K562 (cell line): ENCODE measurements around the gene TBXA2R. TPM values are rescaled to one million over a fixed set of nuclear protein-coding genes. Genes with fewer than 3 reads are reported as not detected.
A peak's percentile ranks its signal among the peaks of the same experiment; 100 is the strongest.
"Not testable (repeated sequence)": the region's sequence is repeated elsewhere in the genome, so short reads cannot be mapped to it uniquely, and the experiment has no call there.

Experiments used
- ATAC-seq: fragments of 200-7000 bp; cut with Tn5 transposase; 3 replicates; pipeline ENCODE4 v1.9.1; 2020; ENCODE audit warnings: moderate library complexity
- BruUV-seq: library from RNA; stranded (reverse); fragments of 400-500 nt; replicated peaks from 2 replicates; lab custom pipeline; 2021; lab: Mats Ljungman, UMichigan
- CTCF ChIA-PET: fragments of 300-600 bp; formaldehyde crosslinking; extraction: SDS; loops from one replicate; lab custom pipeline; 2021; ENCODE audit warnings: low intra/inter-chr PET ratio; lab: Yijun Ruan, JAX
- POLR2A ChIA-PET: fragments of 300-600, 350-650 bp; sonication (Branson Sonifier 250); formaldehyde crosslinking; extraction: SDS; loops from one replicate; lab custom pipeline; 2021; ENCODE audit warnings: antibody characterized with exemption, inconsistent platforms; lab: Yijun Ruan, JAX
- DNase-seq, 4 experiments: peaks; one replicate each; pipeline versions ENCODE4 v3.0.0 to v3.0.0-alpha.2; 2011 to 2018; ENCODE audit warnings: low spot score in 3 of 4, mixed read lengths in 3 of 4; ENCODE audit errors: extremely low read depth in 1 of 4
- FAIRE-seq: peaks from 2 replicates; lab custom pipeline; 2011; peaks lifted over from hg19 to GRCh38; lab: Jason Lieb, UNC
- H2AFZ ChIP-seq: 2 replicates; pipeline ENCODE4 v1.6.0; 2011; ENCODE audit warnings: low read depth, low read length, control low read depth, inconsistent platforms
- H3K27ac ChIP-seq: fragments of 200-600 bp; 3 replicates; pipeline ENCODE4 v1.8.0; 2011; ENCODE audit warnings: low read depth, mild to moderate bottlenecking, control low read depth, inconsistent platforms, low read length, moderate library complexity, mixed read lengths; ENCODE audit errors: extremely low read depth
- H3K27me3 ChIP-seq, 2 experiments: fragments of 300-600 bp in 1 of 2; 2 replicates in 1 of 2; 3 replicates in 1 of 2; pipeline versions ENCODE4 v1.6.0 to v1.8.0; 2011; ENCODE audit warnings: inconsistent platforms in 2 of 2, low read length in 2 of 2, mild to moderate bottlenecking in 1 of 2, mixed read lengths in 1 of 2, moderate library complexity in 1 of 2; ENCODE audit not compliant: control insufficient read depth in 2 of 2, insufficient read depth in 2 of 2
- H3K36me3 ChIP-seq: fragments of 300-600 bp; 3 replicates; pipeline ENCODE4 v1.8.0; 2011; ENCODE audit warnings: mild to moderate bottlenecking, low read length, inconsistent platforms; ENCODE audit not compliant: control insufficient read depth, insufficient read depth
- H3K4me1 ChIP-seq, 2 experiments: fragments of 200-600 bp in 1 of 2; replicated peaks in 1 of 2; 2 replicates in 1 of 2; 3 replicates in 1 of 2; pipeline versions ENCODE4 v1.5.1 to v1.8.0; 2011; ENCODE audit warnings: inconsistent platforms in 2 of 2, low read length in 2 of 2, mild to moderate bottlenecking in 1 of 2, mixed read lengths in 1 of 2, moderate library complexity in 1 of 2; ENCODE audit not compliant: control insufficient read depth in 2 of 2, insufficient read depth in 2 of 2
- H3K4me2 ChIP-seq: 2 replicates; pipeline ENCODE4 v1.6.1; 2011; ENCODE audit warnings: low read length, control low read depth, inconsistent platforms, mixed read lengths; ENCODE audit not compliant: insufficient read depth
- H3K4me3 ChIP-seq: fragments of 200-600 bp; sonication (generic), shearing (Covaris generic); 2 replicates; pipeline ENCODE4 v1.5.1; 2016; ENCODE audit warnings: control low read depth, inconsistent platforms
- H3K79me2 ChIP-seq: fragments of 200-600 bp; 3 replicates; pipeline ENCODE4 v1.8.0; 2011; ENCODE audit warnings: low read length, inconsistent platforms; ENCODE audit not compliant: control insufficient read depth, insufficient read depth
- H3K9ac ChIP-seq, 2 experiments: 2 replicates each; pipeline versions ENCODE4 v1.6.0 to v1.6.1; 2011; ENCODE audit warnings: low read depth in 2 of 2, low read length in 2 of 2, control low read depth in 1 of 2, inconsistent platforms in 1 of 2, mild to moderate bottlenecking in 1 of 2, mixed read lengths in 1 of 2; ENCODE audit not compliant: insufficient read depth in 1 of 2
- H3K9me1 ChIP-seq: one replicate; pipeline ENCODE4 v1.6.0; 2011; ENCODE audit warnings: inconsistent platforms, mild to moderate bottlenecking, low read length, moderate library complexity; ENCODE audit not compliant: control insufficient read depth, insufficient read depth
- H3K9me3 ChIP-seq: replicated peaks from 2 replicates; pipeline ENCODE4 v1.5.1; 2011; ENCODE audit warnings: low read depth, low read length, inconsistent platforms; ENCODE audit not compliant: control insufficient read depth, insufficient read depth
- H4K20me1 ChIP-seq: replicated peaks from 2 replicates; pipeline ENCODE4 v1.6.1; 2011; ENCODE audit warnings: low read length, inconsistent platforms, mixed read lengths; ENCODE audit not compliant: control insufficient read depth, insufficient read depth
- ZBTB7A ChIP-seq: IDR thresholded peaks from 2 replicates; pipeline ENCODE4 v1.6.1; 2011; ENCODE audit warnings: low read depth, mild to moderate bottlenecking, low read length, moderate library complexity, borderline replicate concordance; ENCODE audit not compliant: control insufficient read depth
- ZNF121 ChIP-seq: sonication (generic); formaldehyde crosslinking; conservative IDR thresholded peaks from 2 replicates; pipeline ENCODE4 v1.8.0; 2022; ENCODE audit warnings: missing genetic modification reagents
- ZNF263 ChIP-seq: sonication (generic); formaldehyde crosslinking; IDR thresholded peaks from 2 replicates; pipeline ENCODE4 v1.8.0; 2022; ENCODE audit warnings: mild to moderate bottlenecking, missing genetic modification reagents, borderline replicate concordance
- WGBS: fragments of 100-300 bp; shearing (Covaris generic); methylation state at CpG from one replicate; pipeline ENCODE4 v1.1.6; 2016; ENCODE audit warnings: low coverage, mixed read lengths; ENCODE audit not compliant: insufficient coverage; ENCODE audit errors: missing lambda C conversion rate; 5-methylcytosine and 5-hydroxymethylcytosine counted together
- in situ Hi-C: fragments of 300-500 bp; cut with MboI; formaldehyde crosslinking; loops from 4 replicates; pipeline ENCODE4 v1.15.0; 2018; ENCODE audit warnings: inconsistent platforms, mixed read lengths
- intact Hi-C: fragments of 100-400 bp; cut with micrococcal nuclease; formaldehyde crosslinking; loops from 2 replicates; pipeline ENCODE4 v1.14.2; 2022
- polyA plus RNA-seq, 8 experiments: library from polyadenylated mRNA; depleted of rRNA in 4 of 8; stranded (reverse) in 5 of 8; unstranded in 3 of 8; fragments of >200 nt; fragmentation: Nextera tagmentation in 2 of 8; fragmentation: Illumina TruSeq in 1 of 8; extraction: Ambion mirVana in 2 of 8; extraction: Trizol in 1 of 8; gene quantifications; 2 replicates each; pipeline versions ENCODE4 v1.2.1 to v1.2.3, GENCODE V29; 2011 to 2014; ENCODE audit warnings: inconsistent platforms in 1 of 8, missing spikeins in 1 of 8
- total RNA-seq, 7 experiments: library from RNA; depleted of rRNA in 6 of 7; stranded (reverse); fragments of >200 nt in 6 of 7; fragmentation: Illumina TruSeq in 2 of 7; extraction: Trizol in 2 of 7; gene quantifications; 2 replicates each; pipeline versions ENCODE4 v1.2.1 to v1.2.3, GENCODE V29; 2011 to 2021; ENCODE audit warnings: low replicate concordance in 1 of 7

The TBXA2R gene
- total and polyA plus RNA-seq, 9 of the 15 experiments (the other 6 are each of a cell fraction or from before 2014, with no cell fraction given) = 1.5 to 24.0 (median 2.8) TPM

GRCh38 chr19:3648037-3648905 is 41.6 kb upstream of the TBXA2R start:
- Histone ChIP-seq H4K20me1 (peaks cover 7% of the 10 kb centered on the region; the same call in 1 of the 2 replicates), H2AFZ (no peak overlapping the region), H3K9me1 (no peaks in the 10 kb centered on the region), H3K27me3 (no peaks in the 10 kb centered on the region), H3K4me2 (no peak overlapping the region), H3K9ac (no peak overlapping the region), H3K4me3 (no peak overlapping the region), H3K4me1 (peaks cover 0 to 39% of the 10 kb centered on the region in 2 experiments; a peak in 3 of 5 replicates), H3K9me3 (no peaks in the 10 kb centered on the region), H3K36me3 (peaks cover 39% of the 10 kb centered on the region; the same call in 1 of the 3 replicates), H3K27ac (no peak overlapping the region), H3K79me2 (no peaks in the 10 kb centered on the region)
- WGBS = 94% methylated on average over 22 of the region's 33 CpGs
- in situ Hi-C loops (no loop called here), intact Hi-C loops (no loop called here)
- ChIA-PET POLR2A (no interaction called here), CTCF (no interaction called here)
- DNase-seq (no peak), ATAC-seq (no peak), FAIRE-seq (no peak)
- peak; percentile 76 for TF ChIP-seq ZNF121 (CRISPR knock-in tag)
- no peak for TF ChIP-seq ZBTB7A
- BruUV-seq = no TSS peak

- H3K27me3 ChIP-seq, H3K4me2 ChIP-seq, ATAC-seq, H3K27ac ChIP-seq, H3K9me3 ChIP-seq, H3K4me3 ChIP-seq, in situ Hi-C loops, CTCF ChIA-PET, BruUV-seq, POLR2A ChIA-PET, intact Hi-C loops, DNase-seq, FAIRE-seq, H3K9me1 ChIP-seq, H3K79me2 ChIP-seq, H4K20me1 ChIP-seq, H2AFZ ChIP-seq, H3K9ac ChIP-seq: not testable (repeated sequence)
- Histone ChIP-seq H3K36me3 (peaks cover 28% of the 10 kb centered on the region; the same call in 1 of the 3 replicates), H3K4me1 (peaks cover 0 to 43% of the 10 kb centered on the region in 2 experiments; a peak in 3 of 5 replicates)
- TF ChIP-seq ZNF263 (CRISPR knock-in tag) = peak; percentile 100
- 86% methylated on average over 3 of the region's 5 CpGs for WGBS
Measured at GRCh38 chr19:3647102-3647501, 40.4 kb upstream of the TBXA2R start.
